ENCODE results near the gene LHFPL5. TPM values are rescaled to one million over a fixed set of nuclear protein-coding genes. Genes with fewer than 3 reads are reported as not detected.

LHFPL5 gene
- total RNA-seq, 4 donors from 2014 or later: not detected

GRCh38 chr6:35797837-35798526 is 7.2 kb upstream of the LHFPL5 start:
- TF ChIP-seq POLR2A (IDR thresholded peaks at IDR 0.05) (no peak), CTCF (IDR thresholded peaks at IDR 0.05) (no peak)
- DNase-seq: no peak
- intact Hi-C loops (cut with DNase I): no loop called here
- Histone ChIP-seq H3K9me3 (no peaks in the 10 kb centered on the region), H3K36me3 (no peaks in the 10 kb centered on the region), H3K27me3 (peaks cover 0 to 42% (median 0%) of the 10 kb centered on the region in 4 donors), H3K4me1 (no peaks in the 10 kb centered on the region), H3K27ac (no peak overlapping the region), H3K4me3 (no peak overlapping the region)
- 74 to 92% methylated on average over 3 to 8 of the region's 8 CpGs for WGBS, 2 donors

- intact Hi-C loops (cut with DNase I): no loop called here
- WGBS, 2 donors: 65 to 72% methylated on average over 5 of the region's 5 CpGs
Observed at GRCh38 chr6:35798706-35799105, 6.4 kb upstream of the LHFPL5 start.

GRCh38 chr6:35801148-35801547 is 4.0 kb upstream of the LHFPL5 start:
- Histone ChIP-seq H3K36me3 (no peaks in the 10 kb centered on the region), H3K27ac (no peak overlapping the region), H3K9me3 (no peaks in the 10 kb centered on the region), H3K4me3 (no peak overlapping the region), H3K4me1 (peaks cover 3 to 9% (median 6%) of the 10 kb centered on the region in 3 donors), H3K27me3 (peaks cover 0 to 38% (median 0%) of the 10 kb centered on the region in 4 donors)
- DNase-seq: no peak
- intact Hi-C loops (cut with DNase I): no loop called here
- TF ChIP-seq POLR2A (IDR thresholded peaks at IDR 0.05): no peak
- TF ChIP-seq CTCF (IDR thresholded peaks at IDR 0.05): no peak
- WGBS, 2 donors: 44 to 72% methylated on average over 3 of the region's 3 CpGs

More at GRCh38 chr6:35798706-35799105, 6.4 kb upstream of the LHFPL5 start:
- DNase-seq: no peak
- H3K4me3 ChIP-seq: no peak overlapping the region
- H3K36me3 ChIP-seq: no peaks in the 10 kb centered on the region
- no peaks in the 10 kb centered on the region for H3K4me1 ChIP-seq
- TF ChIP-seq CTCF (IDR thresholded peaks at IDR 0.05): no peak
- TF ChIP-seq POLR2A (IDR thresholded peaks at IDR 0.05): no peak
- no peak overlapping the region for H3K27ac ChIP-seq
- peaks cover 0 to 37% (median 0%) of the 10 kb centered on the region in 4 donors for H3K27me3 ChIP-seq
- H3K9me3 ChIP-seq: no peaks in the 10 kb centered on the region

GRCh38 chr6:35808688-35809087 is 3.5 kb downstream of the LHFPL5 start:
- TF ChIP-seq POLR2A (IDR thresholded peaks at IDR 0.05) (no peak), CTCF (IDR thresholded peaks at IDR 0.05) (no peak)

GRCh38 chr6:35809809-35810208 is 4.7 kb downstream of the LHFPL5 start:
- 77 to 85% methylated on average over 3 to 5 of the region's 5 CpGs for WGBS, 2 donors
- intact Hi-C loops (cut with DNase I): no loop called here
- H3K27ac ChIP-seq: no peak overlapping the region
- no peak for DNase-seq
- H3K4me3 ChIP-seq: no peak overlapping the region
- TF ChIP-seq CTCF (IDR thresholded peaks at IDR 0.05): no peak
- TF ChIP-seq POLR2A (IDR thresholded peaks at IDR 0.05): no peak
- peaks cover 0 to 44% (median 0%) of the 10 kb centered on the region in 4 donors for H3K27me3 ChIP-seq
- no peaks in the 10 kb centered on the region for H3K36me3 ChIP-seq
- peaks cover 14 to 35% (median 15%) of the 10 kb centered on the region in 3 donors for H3K4me1 ChIP-seq
- H3K9me3 ChIP-seq: no peaks in the 10 kb centered on the region

More at GRCh38 chr6:35808688-35809087, 3.5 kb downstream of the LHFPL5 start:
- Histone ChIP-seq H3K4me1 (peaks cover 14 to 37% (median 15%) of the 10 kb centered on the region in 3 donors), H3K36me3 (no peaks in the 10 kb centered on the region), H3K27ac (no peak overlapping the region), H3K9me3 (no peaks in the 10 kb centered on the region), H3K4me3 (no peak overlapping the region), H3K27me3 (peaks cover 0 to 45% (median 0%) of the 10 kb centered on the region in 4 donors)
- DNase-seq: no peak
- intact Hi-C loops (cut with DNase I): no loop called here
- WGBS, 2 donors: 61 to 68% methylated on average over 3 of the region's 3 CpGs

All from esophagus squamous epithelium (tissue), 5 donors.